Body of pancreas (tissue), 4 donors: ENCODE results near the gene OSBPL1A. TPM values are rescaled to one million over a fixed set of nuclear protein-coding genes. Genes with fewer than 3 reads are reported as not detected.

Experiments
- ATAC-seq: fragments of 150-250 bp; one replicate; pipeline ENCODE4 v1.9.1; 2016
- DNase-seq, 4 donors: peaks; one replicate each; pipeline ENCODE4 v3.0.0-alpha.2; 2019
- H3K27ac ChIP-seq, 4 donors: fragments of 200-600 bp; sonication (generic); 1 replicate in 3 of 4; 2 replicates in 1 of 4; pipeline versions ENCODE4 v1.5.1 to v1.6.1; 2016 to 2019; ENCODE audit warnings: mild to moderate bottlenecking in 1 of 4, mixed read lengths in 1 of 4, moderate library complexity in 1 of 4
- H3K27me3 ChIP-seq, 2 donors: fragments of 200-600 bp; sonication (generic); one replicate each; pipeline ENCODE4 v1.6.0; 2016; ENCODE audit warnings: mild to moderate bottlenecking in 1 of 2
- H3K36me3 ChIP-seq, 2 donors: fragments of 200-600 bp; sonication (generic); replicated peaks in 1 of 2; 2 replicates each; pipeline ENCODE4 v1.5.1; 2016; ENCODE audit warnings: low read depth in 2 of 2; ENCODE audit not compliant: insufficient read depth in 1 of 2
- H3K4me1 ChIP-seq: fragments of 200-600 bp; sonication (generic); one replicate; pipeline ENCODE4 v1.6.0; 2016
- H3K4me3 ChIP-seq, 2 donors: fragments of 200-600 bp; sonication (generic); 1 replicate in 1 of 2; 2 replicates in 1 of 2; pipeline ENCODE4 v1.5.1; 2016 to 2019
- H3K9me3 ChIP-seq, 3 donors: fragments of 200-600 bp; sonication (generic); 1 replicate in 2 of 3; 2 replicates in 1 of 3; pipeline ENCODE4 v1.5.1; 2016
- POLR2A ChIP-seq, 3 donors: fragments of 450-650 bp; IDR thresholded peaks; one replicate each; pipeline ENCODE4 v1.6.1; 2016; ENCODE audit warnings: antibody characterized with exemption in 3 of 3, mild to moderate bottlenecking in 2 of 3
- WGBS, 2 donors: methylation state at CpG; one replicate each; pipeline ENCODE4 v1.1.5; 2017; 5-methylcytosine and 5-hydroxymethylcytosine counted together
- intact Hi-C: fragments of 100-400 bp; cut with DNase I; formaldehyde crosslinking; loops from one replicate; pipeline ENCODE4 v1.15.1; 2023
- total RNA-seq, 2 donors: library from RNA; depleted of rRNA; stranded (reverse); fragments of >200 nt; gene quantifications; one replicate each; pipeline ENCODE4 v1.1.0, GENCODE V29; 2016
- TF ChIP-seq, protein P1 (sequence below), 7 experiments: fragments of 450-650 bp in 4 of 7; fragments of 200-600 bp in 3 of 7; sonication (generic) in 3 of 7; IDR thresholded peaks; one replicate each; pipeline ENCODE4 v1.5.1; 2016 to 2019; ENCODE audit warnings: antibody characterized with exemption in 7 of 7

Gene OSBPL1A
- total RNA-seq, 2 donors from 2014 or later = 20.5 to 78.4 TPM

- DNase-seq (no peak), ATAC-seq (no peak)
- TF ChIP-seq, protein P1, sequence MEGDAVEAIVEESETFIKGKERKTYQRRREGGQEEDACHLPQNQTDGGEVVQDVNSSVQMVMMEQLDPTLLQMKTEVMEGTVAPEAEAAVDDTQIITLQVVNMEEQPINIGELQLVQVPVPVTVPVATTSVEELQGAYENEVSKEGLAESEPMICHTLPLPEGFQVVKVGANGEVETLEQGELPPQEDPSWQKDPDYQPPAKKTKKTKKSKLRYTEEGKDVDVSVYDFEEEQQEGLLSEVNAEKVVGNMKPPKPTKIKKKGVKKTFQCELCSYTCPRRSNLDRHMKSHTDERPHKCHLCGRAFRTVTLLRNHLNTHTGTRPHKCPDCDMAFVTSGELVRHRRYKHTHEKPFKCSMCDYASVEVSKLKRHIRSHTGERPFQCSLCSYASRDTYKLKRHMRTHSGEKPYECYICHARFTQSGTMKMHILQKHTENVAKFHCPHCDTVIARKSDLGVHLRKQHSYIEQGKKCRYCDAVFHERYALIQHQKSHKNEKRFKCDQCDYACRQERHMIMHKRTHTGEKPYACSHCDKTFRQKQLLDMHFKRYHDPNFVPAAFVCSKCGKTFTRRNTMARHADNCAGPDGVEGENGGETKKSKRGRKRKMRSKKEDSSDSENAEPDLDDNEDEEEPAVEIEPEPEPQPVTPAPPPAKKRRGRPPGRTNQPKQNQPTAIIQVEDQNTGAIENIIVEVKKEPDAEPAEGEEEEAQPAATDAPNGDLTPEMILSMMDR (IDR thresholded peaks at IDR 0.05) = no peak
- no peak for TF ChIP-seq POLR2A (IDR thresholded peaks at IDR 0.05)
- WGBS, 2 donors = 85 to 93% methylated on average over 5 of the region's 5 CpGs
- H3K4me1 ChIP-seq = peaks cover 22% of the 10 kb centered on the region
- no peak overlapping the region for H3K4me3 ChIP-seq
- no peak overlapping the region for H3K27ac ChIP-seq
- H3K9me3 ChIP-seq = no peaks in the 10 kb centered on the region
- H3K36me3 ChIP-seq = no peaks in the 10 kb centered on the region
- H3K27me3 ChIP-seq = no peaks in the 10 kb centered on the region
- intact Hi-C loops = no loop called here
These were observed 166.9 kb downstream of the OSBPL1A start for GRCh38 chr18:24230766-24231165.

DNA sequence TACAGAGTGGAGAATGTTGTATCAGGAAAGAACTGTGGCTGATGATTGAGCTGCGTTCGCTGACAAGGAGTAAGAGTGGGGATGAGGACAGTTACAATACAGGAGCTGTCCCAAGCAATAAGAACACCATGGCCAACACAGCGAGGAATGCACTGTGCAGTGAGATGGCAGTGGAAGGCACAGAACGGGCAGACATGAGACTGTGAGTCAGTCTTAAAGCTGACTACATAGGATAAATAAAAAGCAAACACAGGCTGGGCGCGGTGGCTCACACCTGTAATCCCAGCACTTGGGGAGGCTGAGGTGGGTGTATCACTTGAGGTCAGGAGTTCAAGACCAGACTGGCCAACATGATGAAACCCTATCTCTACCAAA, 169.0 kb downstream of the OSBPL1A start:
- Histone ChIP-seq H3K36me3 (no peaks in the 10 kb centered on the region), H3K4me1 (peaks cover 22% of the 10 kb centered on the region), H3K4me3 (no peak overlapping the region), H3K27me3 (no peaks in the 10 kb centered on the region), H3K27ac (no peak overlapping the region), H3K9me3 (no peaks in the 10 kb centered on the region)
- intact Hi-C loops = no loop called here
- TF ChIP-seq, protein P1 (IDR thresholded peaks at IDR 0.05) = no peak
- no peak for TF ChIP-seq POLR2A (IDR thresholded peaks at IDR 0.05)
- DNase-seq (no peak), ATAC-seq (no peak)
- WGBS, 2 donors = 94 to 99% methylated on average over 6 of the region's 6 CpGs

DNA sequence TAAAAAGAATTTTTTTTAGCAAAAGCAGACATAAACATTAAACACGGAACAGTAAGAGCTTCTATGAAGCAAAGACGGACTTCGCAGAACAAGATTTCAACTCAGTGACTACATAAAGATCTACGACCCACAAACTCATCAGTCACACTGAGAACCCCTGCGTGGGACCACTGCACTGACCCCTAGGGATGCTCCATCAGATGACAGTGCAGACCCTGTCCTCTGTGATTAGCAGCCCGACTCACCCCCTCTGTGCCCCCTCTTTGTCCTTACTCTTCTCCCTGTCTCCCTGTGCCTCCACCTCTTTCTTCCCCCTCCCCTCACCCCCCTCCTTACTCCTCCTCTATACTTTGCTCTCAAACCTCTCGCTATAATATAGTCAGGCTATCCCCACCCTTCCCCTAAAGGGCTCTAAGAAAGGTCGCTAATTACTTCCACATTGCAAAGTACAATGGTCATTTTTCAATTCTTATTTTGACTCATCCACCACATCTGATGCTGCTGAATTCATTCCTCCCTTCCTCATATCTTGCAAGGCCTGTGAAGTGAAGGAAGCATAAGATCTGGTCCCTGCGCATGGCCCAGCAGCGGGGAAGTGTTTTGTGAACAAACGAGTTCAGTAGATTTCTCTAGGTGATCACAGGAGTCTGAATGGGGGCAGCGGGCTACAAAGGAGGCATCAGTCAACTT, 169.5 kb downstream of the OSBPL1A start:
- intact Hi-C loops = no loop called here

DNA sequence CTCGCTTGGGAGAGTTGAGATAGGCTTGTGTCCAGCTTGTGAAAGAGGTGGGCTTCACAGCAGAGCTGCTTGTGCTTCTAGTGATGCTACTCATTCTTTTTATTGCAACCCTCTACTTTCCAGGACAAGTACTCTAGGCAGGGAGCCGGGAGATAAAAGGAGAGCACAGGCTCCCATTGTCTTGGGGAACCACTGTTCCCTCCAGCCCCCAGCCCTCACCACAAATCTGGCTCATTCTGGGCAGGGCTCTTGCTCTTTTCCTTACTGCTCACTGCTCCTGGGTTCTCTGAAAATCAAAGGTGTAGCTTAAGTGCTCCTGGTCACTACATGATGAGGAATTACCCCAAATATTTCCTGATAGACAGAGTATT, 177.3 kb downstream of the OSBPL1A start:
- WGBS, 2 donors = 82 to 100% methylated on average over 2 of the region's 2 CpGs
- Histone ChIP-seq H3K4me3 (no peak overlapping the region), H3K4me1 (peaks cover 11% of the 10 kb centered on the region), H3K27me3 (no peaks in the 10 kb centered on the region), H3K36me3 (no peaks in the 10 kb centered on the region), H3K9me3 (no peaks in the 10 kb centered on the region), H3K27ac (no peak overlapping the region)
- ATAC-seq = no peak
- DNase-seq = no peak
- intact Hi-C loops = no loop called here
- TF ChIP-seq POLR2A (IDR thresholded peaks at IDR 0.05) = no peak
- TF ChIP-seq, protein P1 (IDR thresholded peaks at IDR 0.05) = no peak

More for the DNA sequence above, 169.5 kb downstream of the OSBPL1A start:
- Histone ChIP-seq H3K27me3 (no peaks in the 10 kb centered on the region), H3K9me3 (no peaks in the 10 kb centered on the region), H3K27ac (no peak overlapping the region), H3K36me3 (no peaks in the 10 kb centered on the region), H3K4me1 (peaks cover 22% of the 10 kb centered on the region), H3K4me3 (no peak overlapping the region)
- WGBS, 2 donors = 94 to 95% methylated on average over 12 of the region's 12 CpGs
- TF ChIP-seq, protein P1 (IDR thresholded peaks at IDR 0.05) = no peak
- TF ChIP-seq POLR2A (IDR thresholded peaks at IDR 0.05) = no peak
- DNase-seq = no peak
- ATAC-seq = no peak
